GM18517 (cell line): Measurements from ENCODE around the gene DENND4C.
"Not testable (repeated sequence)": the region's sequence is repeated elsewhere in the genome, so short reads cannot be mapped to it uniquely, and the experiment has no call there.

Experiments used
- ATAC-seq: cut with Tn5 transposase; IDR thresholded peaks from one replicate; pipeline ENCODE4 v1.9.1; 2021; ENCODE audit warnings: mild to moderate bottlenecking, moderate library complexity; ENCODE audit not compliant: unreplicated experiment

Gene DENND4C

GRCh38 chr9:19230355-19231125 lies at the start of gene DENND4C:
TSS of gene DENND4C (plus strand) at chr9:19230693. CDS start at chr9:19276175, 45,482 bp downstream.
- peak; percentile 67 for ATAC-seq

- ATAC-seq: no peak
Measured at GRCh38 chr9:19180991-19181390, 49.5 kb upstream of the DENND4C start.

DNA sequence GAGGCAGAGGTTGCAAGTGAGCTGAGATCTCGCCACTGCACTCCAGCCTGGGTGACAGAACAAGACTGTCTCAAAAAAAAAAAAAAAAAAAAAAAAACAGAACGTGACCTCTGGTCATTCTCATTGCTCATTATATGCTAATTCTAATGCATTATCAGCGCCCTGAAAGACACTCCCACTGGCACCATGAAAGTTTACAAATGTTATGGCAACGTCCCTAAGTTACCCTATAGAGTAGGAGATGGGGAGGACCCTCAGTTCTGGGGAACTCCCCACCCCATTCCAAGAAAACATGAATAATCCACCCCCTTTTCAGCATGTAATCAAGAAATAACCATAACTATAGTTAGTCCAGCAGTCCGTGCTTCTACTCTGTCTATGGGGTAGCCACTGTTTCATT lies 48.9 kb upstream of the DENND4C start:
- ATAC-seq: no peak

DNA sequence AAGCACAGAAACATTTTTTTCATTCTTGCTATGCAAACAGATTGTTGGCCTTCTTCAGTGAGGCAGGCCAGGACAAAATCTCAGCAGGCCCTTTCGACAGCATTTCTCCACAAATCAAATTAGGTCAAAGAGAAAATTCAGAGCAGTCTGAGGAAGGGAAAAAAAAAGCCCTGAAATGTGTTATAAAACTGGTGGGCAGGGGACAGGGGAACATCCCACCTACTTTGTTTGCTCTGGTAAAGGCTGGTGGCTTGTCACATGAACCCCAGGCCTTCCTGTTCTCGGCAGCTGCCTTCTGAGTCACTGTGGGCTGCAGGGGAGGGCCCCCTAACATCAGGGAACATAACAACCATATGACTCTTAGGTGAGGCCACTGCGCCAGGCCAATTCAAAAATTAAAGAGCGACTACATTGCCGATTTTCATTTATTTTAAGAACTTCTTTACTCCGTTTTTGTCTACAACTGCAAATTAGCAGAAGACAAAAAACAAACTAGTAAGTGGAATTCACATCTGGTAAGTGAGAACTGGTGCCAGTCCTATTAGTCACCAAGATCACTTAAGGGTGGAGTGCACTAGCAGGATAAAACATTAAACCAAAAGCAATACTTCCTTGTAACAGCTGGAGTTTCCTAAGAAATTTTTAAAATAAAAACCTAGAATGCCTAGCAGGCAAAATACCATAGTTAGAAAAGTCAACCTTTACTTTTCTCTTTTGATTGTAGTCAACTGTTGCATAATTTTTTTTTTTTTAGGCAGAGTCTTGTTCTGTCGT lies 46.2 kb upstream of the DENND4C start:
- ATAC-seq: peak; percentile 99

DNA sequence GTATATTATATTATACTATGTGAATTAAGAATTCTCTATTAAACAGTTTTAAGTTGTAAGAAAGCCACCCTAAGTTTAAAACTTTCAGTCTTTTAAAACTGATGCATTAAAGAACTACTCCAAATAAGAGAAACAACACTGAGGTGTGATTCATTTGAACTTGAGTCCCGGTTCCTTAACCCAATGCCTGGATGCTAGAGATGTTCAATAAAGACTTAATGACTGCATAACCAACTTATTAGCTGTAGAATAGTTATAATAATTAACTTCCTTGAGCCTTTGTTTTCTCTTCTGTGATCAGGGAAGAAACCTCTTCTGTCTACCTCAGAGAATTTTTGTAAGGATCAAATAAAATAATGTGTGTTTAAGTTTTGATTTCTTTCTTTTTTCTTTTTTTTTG lies 45.3 kb upstream of the DENND4C start:
- no peak for ATAC-seq

GRCh38 chr9:19186232-19186631 lies 44.3 kb upstream of the DENND4C start:
- no peak for ATAC-seq

- ATAC-seq: no peak
Measured at GRCh38 chr9:19188771-19189170, 41.7 kb upstream of the DENND4C start.

DNA sequence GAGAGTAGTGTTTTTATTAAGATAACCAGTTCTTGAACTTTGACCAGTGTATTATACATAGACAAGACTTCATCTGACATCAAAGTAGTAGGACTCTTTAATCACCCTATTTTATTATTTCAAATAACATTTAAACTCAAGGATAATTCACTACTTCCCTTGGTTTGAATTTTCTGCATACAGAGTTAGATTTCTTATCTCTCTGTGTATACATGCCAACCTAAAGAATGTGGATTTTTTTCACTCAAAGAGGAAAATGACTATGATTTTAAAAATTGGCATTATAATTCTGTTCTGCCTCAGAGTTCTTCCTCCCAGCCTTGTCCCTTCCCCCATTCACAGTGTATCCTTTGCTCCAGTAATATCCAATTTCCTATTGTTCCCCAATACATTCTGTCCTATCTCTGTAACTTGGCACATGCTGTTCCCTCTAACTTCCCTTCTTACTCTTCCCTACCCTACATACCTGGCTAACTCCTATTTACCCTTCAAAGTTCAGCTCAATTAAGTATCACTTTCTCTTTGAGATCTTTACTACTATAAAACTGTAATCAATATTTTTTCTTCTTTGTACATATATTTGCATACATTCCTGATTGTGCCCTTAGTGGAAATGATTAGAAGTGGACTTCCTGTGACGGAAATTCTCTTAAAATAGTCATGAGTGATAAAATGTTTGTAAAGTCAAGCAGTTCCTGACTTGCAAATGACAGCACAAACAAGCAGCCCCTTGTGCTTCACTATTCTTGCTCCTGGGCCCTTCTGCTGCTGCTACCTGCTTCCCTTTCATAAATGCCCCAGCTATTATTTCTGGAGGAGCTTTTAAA lies 38.1 kb upstream of the DENND4C start:
- ATAC-seq: no peak

DNA sequence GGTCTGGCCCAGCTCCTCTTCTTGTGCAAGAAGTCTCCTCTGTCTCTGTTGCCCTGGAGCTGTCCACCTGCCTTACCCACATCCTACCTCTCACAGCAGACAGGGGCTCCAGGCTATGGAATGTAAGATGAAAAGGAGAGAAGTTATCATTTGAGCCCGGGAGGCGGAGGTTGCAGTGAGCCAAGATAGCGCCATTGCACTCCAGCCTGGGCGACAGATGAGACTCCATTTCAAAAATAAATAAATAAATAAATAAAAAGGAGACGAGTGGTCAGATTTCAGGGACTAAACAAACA lies 37.5 kb upstream of the DENND4C start:
- no peak for ATAC-seq

DNA sequence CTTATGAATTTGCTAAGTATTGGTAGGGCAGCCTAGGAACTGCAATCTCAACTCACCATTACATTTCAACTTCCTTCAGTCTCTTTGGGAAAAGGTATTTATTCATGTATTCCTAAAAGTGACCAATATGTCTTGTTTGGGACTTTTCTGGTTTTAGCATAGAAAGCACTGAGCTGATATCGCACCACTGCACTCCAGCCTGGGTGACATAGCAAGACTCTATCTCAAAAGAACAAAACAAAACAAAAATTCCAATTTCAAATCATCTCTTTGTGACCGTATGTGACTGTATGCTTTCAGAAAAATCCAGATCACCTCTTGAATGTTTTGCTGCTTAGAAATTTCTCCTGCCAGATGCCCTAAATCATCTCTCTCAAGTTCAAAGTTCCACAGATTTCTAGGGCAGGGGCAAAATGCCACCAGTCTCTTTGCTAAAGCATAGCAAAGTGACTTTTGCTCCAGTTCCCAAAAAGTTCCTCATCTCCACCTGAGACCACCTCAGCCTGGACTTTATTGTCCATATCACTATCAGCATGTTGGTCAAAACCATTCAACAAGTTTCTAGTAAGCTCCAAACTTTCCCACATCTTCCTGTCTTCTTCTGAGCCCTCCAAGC lies 37.0 kb upstream of the DENND4C start:
- not testable (repeated sequence) for ATAC-seq

DNA sequence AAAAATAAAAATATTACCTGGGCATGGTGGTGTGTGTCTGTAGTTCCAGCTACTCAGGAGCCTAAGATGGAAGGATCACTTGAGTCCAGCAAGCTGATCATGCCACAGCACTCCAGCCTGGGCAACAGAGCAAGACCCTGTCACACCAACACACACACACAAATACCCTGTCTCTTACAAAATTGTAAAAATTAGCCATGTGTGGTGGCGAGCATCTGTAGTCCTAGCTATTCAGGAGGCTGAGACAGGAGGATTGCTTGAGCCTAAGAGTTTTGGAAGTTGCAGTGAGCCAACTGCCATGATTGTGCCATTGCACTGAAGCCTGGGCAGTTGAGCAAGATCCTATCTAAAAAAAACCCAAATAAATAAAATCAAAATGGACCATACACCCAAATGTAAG lies 32.1 kb upstream of the DENND4C start:
- no peak for ATAC-seq

DNA sequence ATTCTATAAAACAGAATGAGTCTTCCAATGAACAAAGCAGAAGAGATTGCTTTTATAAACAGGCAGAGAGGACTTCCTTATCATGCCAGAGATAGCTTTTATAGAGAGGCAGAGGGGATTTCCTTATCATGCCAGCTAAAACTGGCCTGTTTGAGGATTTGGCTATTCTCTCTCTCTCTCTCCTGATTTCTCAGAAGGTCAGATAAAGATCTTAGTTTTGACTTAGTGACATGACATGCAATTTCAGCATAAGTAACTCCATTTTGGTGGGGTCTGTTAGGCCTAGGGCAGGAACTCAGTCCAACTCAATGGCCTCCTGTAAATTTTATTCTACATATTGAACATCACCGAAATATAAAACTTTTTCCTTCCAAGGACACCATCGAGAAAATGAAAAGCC lies 31.5 kb upstream of the DENND4C start:
- ATAC-seq: no peak

DNA sequence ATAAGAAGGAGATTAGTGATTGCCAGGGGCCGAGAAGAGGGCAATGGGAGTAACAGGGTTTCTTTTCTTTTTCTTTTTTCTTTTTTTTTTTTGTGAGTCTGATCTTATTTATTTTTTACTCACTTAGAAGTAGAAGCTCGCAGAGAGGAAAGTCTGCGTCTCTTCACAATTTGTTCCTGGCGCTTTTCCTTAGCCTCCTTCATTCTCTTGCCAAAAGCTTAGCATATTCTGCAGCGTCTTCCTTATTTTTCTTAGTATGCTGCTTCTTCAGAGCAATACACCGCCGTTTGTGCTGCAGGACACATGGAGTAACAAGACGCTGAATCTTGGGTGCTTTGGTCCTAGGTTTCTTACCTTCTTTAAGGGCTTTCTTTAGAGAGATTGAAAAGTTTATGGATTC lies 30.3 kb upstream of the DENND4C start:
- ATAC-seq: no peak

GRCh38 chr9:19201899-19202891 lies 28.3 kb upstream of the DENND4C start:
- ATAC-seq: no peak

- ATAC-seq: no peak
Measured at GRCh38 chr9:19203058-19203457, 27.4 kb upstream of the DENND4C start.

DNA sequence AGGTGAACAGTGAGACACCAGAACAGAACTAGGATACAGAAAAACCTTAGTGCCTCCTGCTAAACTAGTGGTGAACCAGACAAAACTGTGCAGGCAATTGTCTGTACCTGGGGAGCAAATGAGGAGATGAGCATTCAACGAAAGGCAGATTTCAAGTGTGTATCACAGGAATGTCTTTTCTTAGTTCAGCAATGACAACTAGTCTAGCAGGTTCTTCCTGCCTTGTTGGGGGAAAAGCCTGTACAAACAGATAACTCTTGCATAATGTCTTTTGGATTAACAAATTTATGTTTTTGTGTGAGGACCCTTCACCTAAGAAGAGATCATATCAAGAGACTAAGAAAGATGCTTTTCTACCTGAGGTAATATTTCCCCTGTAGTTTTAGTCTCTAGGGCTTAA lies 21.8 kb upstream of the DENND4C start:
- ATAC-seq: no peak

DNA sequence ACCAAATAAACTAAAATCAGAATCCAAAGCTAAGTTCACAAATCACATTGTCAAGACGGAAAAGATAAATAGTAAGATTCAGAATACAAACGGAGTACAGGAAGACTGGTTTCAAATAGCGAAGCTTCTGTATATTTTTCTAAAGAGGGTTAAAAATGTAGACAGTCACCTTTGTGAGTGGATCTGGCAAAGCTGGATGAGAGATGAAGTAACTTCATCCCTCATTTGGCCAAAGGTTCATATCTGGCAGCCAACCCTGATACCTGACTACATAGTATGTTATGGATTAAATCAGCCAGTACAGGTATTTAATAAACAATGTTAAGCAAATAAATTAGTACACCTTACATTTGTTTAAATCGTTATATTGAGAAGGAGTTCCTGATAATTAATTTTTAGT lies 21.3 kb upstream of the DENND4C start:
- no peak for ATAC-seq

- ATAC-seq: no peak
Measured at GRCh38 chr9:19213823-19214222, 16.7 kb upstream of the DENND4C start.

- ATAC-seq: no peak
Measured at GRCh38 chr9:19216466-19216865, 14.0 kb upstream of the DENND4C start.

GRCh38 chr9:19221326-19221725 lies 9.2 kb upstream of the DENND4C start:
- no peak for ATAC-seq
